A549 treated with GW870086 at 1 μM for 4 hours (cell line): Measurements from ENCODE around the gene RPRD1B. TPM values are rescaled to one million over a fixed set of nuclear protein-coding genes. Genes with fewer than 3 reads are reported as not detected.

Experiments used
- total RNA-seq: library from RNA; stranded (reverse); fragments of 200-300 nt; extraction: Qiagen RNA extraction; gene quantifications from 5 replicates; pipeline ENCODE4 v1.2.3, GENCODE V29; 2022; ENCODE audit warnings: low read depth

The RPRD1B gene
- total RNA-seq, result 23.7 to 30.1 TPM (median 25.7 TPM) in 5 replicates

DNA sequence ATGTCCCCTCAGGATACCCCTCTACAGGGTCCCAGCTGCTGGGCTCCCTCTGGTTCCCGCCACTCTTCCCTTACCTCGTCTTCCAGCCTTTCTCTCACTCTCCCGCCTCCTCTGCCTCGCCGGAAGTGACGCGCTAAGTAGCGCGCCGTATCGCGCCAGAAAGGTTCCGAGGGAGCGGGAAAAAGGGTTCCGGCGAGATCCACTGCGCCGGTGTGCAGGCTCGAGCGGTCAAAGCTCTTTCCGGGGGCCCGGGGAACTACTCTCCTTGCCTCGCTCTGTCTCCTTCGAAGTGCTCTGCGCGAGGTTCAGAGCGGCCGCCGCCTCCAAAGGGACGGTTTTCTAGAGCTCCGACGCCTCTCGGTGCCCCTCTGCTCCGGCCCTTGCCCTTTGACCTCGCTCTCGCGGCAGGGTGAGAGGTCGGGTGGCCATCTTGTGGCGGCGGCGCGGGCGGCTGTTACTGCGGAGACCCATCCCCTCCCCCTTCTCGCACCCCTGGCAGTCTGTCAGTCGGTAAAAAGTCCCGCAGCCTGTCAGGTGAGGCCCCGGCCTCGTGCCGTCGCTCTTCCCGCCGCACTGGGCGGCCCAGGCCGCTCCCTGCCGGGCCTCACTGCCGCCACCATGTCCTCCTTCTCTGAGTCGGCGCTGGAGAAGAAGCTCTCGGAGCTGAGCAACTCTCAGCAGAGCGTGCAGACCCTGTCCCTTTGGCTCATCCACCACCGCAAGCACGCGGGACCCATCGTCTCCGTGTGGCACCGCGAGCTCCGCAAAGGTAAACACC is at the start of gene RPRD1B, which contains the start of gene TTI1:
Gene RPRD1B (plus strand): TSS at position 417 of the 778 bp plus-strand sequence. CDS start 202 bp downstream, at position 619.
Gene TTI1 (minus strand): TSS at position 127 of the 778 bp plus-strand sequence. CDS start 19,640 bp downstream, outside the sequence.

Other genes starting within 250 kb of the RPRD1B start
- gene VSTM2L, start 130.6 kb upstream of the RPRD1B start, total RNA-seq, result 11.0 to 15.4 TPM (median 13.0 TPM) in 5 replicates
- 18.9 to 21.8 TPM (median 21.3 TPM) in 5 replicates for gene TTI1, start 290 bp upstream of the RPRD1B start, total RNA-seq
- 316 to 478 TPM (median 426 TPM) in 5 replicates for gene TGM2, start 131.5 kb downstream of the RPRD1B start, total RNA-seq
- gene KIAA1755, start 227.0 kb downstream of the RPRD1B start, total RNA-seq, result 0.13 to 0.18 TPM (median 0.14 TPM) in 4 of 5 replicates, not detected in the other